ENCODE measurements around the gene KLHL26.

Gene KLHL26

DNA sequence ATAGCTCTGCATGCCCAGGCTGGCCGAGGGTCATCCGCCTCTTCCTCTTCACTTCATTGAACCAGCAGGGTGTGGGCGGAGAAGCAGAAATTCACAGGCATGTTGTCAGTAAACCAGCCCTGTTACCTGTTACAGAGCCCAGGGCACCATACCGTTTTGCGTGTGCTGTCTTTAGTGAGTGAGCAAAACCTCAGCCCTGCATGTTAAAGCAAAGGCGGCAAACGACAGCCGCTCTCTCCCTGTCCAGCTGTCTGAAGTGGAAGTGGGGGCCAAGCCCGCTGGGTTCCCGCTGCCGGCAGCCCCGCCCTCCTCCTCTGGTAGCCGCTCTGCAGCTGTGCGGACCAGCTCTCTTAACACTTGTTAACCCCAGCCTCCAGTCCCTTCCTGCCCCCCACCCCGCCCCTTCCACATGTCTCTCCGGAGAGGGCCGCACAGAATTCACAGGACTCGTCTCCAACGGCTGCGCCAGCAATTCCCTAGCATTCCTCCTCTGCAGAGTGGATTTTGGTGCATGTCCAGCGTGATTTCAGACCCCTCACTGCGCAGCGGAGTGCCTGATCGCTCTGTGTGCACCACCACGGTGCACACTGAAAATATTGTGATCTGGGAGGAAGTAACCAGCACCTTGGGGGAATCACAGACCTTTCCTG is 12.7 kb downstream of the KLHL26 start:
- no peak overlapping the region for H3K27ac ChIP-seq
- TF ChIP-seq CTCF (conservative IDR thresholded peaks at IDR 0.05), result no peak

DNA sequence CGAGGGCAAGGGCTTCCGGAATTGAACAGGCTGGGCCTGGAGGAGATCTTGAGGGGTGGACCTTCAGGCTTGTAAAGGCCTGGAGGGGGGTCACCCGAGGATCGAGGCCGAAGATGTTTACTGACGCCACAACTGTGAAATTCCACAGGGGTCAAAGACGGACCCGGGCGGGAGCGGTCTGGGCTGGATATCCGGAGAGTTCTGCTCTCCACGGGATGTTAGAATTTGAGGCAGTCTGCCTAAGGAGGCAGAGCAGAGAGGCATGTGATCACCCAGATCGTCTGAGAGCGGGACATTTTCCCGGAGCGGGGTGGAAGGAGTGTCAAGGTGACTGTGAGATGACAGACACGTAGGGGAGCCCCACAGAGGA is 13.2 kb downstream of the KLHL26 start:
- no peak overlapping the region for H3K27ac ChIP-seq

GRCh38 chr19:18650468-18651041 is 13.7 kb downstream of the KLHL26 start:
- no peak overlapping the region for H3K27ac ChIP-seq
- no peak for TF ChIP-seq CTCF (conservative IDR thresholded peaks at IDR 0.05)

More for the DNA sequence above, 13.2 kb downstream of the KLHL26 start:
- TF ChIP-seq CTCF (conservative IDR thresholded peaks at IDR 0.05), result no peak

DNA sequence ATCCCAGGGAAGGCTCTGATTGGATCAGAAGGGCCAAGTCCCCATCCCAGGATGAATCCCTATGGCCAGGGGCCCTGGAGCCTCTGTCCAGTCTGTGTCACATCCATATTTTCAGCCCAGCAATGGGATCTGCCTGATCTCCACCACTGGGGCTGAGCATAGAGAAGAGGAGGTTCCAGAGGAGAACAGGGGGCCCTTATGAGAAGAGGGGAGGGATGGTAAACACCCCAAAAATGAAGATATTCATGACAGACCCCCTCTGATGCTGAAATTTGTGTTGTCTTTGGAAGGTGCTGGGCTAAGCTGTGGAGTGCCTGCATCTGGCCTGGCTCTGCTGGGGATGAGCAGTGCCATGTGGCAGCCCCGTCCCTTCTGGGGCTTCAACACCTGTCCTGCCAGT is 14.5 kb downstream of the KLHL26 start:
- TF ChIP-seq CTCF (conservative IDR thresholded peaks at IDR 0.05), result no peak
- H3K27ac ChIP-seq, result no peak overlapping the region

- TF ChIP-seq CTCF (conservative IDR thresholded peaks at IDR 0.05), result no peak
- H3K27ac ChIP-seq, result no peak overlapping the region
Measured at GRCh38 chr19:18651733-18652132, 14.9 kb downstream of the KLHL26 start.

GRCh38 chr19:18653853-18654252 is 17.0 kb downstream of the KLHL26 start:
- TF ChIP-seq CTCF (conservative IDR thresholded peaks at IDR 0.05), result no peak

GRCh38 chr19:18654469-18654868 is 17.6 kb downstream of the KLHL26 start:
- TF ChIP-seq CTCF (conservative IDR thresholded peaks at IDR 0.05), result no peak
- no peak overlapping the region for H3K27ac ChIP-seq

More at GRCh38 chr19:18653853-18654252, 17.0 kb downstream of the KLHL26 start:
- H3K27ac ChIP-seq, result no peak overlapping the region
